Measurements from ENCODE around the gene PCDHGB7.
"Not testable (repeated sequence)": the region's sequence is repeated elsewhere in the genome, so short reads cannot be mapped to it uniquely, and the experiment has no call there.

PCDHGB7 gene

GRCh38 chr5:141417494-141418172, at the start of gene PCDHGB7:
Gene PCDHGB7 (plus strand): TSS chr5:141417677. CDS start chr5:141417860, 183 bp downstream.
- DNase-seq (ENCODE audit: low spot score): peak; percentile 78

DNA sequence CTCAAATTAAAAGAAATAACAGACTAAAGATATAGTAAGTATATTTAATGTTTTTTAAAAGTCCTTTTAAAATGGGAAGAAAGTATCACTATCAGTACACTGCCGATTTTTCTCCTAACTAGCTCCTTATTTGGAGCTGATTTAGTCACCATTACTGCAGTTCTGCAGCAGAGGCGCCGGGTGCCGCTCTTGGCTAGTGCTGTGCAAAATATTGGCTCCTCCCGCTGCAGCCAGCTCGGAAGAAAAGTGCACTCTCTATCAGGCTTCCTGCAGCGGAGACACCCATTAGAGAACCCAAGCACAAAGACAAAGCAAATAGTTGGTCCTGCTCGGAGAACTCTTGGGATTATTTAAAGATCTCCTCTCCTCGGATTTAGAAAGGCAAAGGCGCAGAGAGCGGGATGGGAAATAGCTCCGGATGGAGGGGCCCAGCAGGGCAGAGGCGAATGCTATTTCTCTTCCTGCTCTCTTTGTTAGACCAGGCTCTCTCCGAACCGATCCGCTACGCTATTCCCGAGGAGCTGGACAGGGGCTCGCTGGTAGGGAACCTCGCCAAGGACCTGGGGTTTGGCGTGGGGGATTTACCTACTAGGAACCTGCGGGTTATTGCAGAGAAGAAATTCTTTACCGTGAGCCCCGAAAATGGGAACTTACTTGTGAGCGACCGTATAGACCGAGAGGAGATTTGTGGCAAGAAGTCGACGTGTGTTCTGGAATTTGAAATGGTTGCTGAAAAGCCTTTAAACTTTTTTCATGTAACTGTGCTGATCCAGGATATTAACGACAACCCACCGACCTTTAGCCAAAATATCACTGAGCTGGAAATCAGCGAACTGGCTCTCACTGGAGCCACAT, 47.3 kb upstream of the PCDHGB7 start, which contains the start of gene PCDHGB3:
TSS of gene PCDHGB3 (plus strand) at position 249 of the 855 bp plus-strand sequence. CDS start at position 402, 153 bp downstream.
- peak; percentile 80 for DNase-seq (ENCODE audit: low spot score)

GRCh38 chr5:141371572-141372475, 45.7 kb upstream of the PCDHGB7 start:
- DNase-seq (ENCODE audit: low spot score): no peak

DNA sequence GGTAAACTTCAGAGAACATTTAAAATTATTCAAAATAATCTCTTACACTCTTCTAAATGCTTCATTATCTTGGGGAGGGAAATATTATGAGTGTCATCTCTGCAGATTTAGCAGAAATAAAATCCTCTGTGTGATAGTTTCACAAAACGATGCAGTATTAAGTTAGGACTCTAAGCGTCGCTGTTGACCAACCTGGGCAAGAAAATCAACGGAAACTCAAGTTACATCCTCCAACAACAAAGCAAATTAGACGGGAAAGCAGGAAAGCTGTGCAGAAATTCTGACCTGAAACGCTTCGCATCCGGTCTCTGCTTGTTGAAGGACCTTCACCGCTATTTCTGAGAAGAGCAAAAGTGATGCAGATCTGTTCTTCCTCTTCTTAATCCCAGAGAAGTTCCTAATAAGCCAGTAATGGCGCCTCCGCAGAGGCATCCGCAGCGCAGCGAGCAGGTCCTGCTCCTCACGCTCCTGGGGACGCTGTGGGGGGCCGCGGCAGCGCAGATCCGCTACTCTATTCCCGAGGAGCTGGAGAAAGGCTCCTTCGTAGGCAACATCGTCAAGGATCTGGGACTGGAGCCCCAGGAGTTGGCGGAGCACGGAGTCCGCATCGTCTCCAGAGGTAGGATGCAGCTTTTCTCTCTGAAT, 43.7 kb upstream of the PCDHGB7 start, which contains the start of gene PCDHGA6:
TSS of gene PCDHGA6 (plus strand) at position 219 of the 645 bp plus-strand sequence. CDS start at position 412, 193 bp downstream.
- DNase-seq (ENCODE audit: low spot score): peak; percentile 50

DNA sequence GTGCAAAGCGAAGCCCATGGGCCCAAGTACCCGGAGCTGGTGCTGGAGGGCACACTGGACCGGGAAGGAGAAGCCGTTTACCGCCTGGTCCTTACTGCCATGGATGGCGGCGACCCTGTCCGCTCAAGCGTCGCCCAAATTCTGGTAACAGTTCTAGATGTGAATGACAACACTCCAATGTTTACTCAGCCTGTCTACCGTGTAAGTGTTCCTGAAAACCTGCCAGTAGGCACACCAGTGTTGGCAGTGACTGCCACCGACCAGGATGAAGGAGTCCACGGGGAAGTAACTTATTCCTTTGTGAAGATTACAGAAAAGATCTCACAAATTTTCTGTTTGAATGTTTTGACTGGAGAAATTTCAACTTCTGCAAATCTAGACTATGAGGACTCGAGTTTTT, 42.9 kb upstream of the PCDHGB7 start:
- no peak for DNase-seq (ENCODE audit: low spot score)

GRCh38 chr5:141375444-141376155, 41.9 kb upstream of the PCDHGB7 start:
- not testable (repeated sequence) for DNase-seq (ENCODE audit: low spot score)

DNA sequence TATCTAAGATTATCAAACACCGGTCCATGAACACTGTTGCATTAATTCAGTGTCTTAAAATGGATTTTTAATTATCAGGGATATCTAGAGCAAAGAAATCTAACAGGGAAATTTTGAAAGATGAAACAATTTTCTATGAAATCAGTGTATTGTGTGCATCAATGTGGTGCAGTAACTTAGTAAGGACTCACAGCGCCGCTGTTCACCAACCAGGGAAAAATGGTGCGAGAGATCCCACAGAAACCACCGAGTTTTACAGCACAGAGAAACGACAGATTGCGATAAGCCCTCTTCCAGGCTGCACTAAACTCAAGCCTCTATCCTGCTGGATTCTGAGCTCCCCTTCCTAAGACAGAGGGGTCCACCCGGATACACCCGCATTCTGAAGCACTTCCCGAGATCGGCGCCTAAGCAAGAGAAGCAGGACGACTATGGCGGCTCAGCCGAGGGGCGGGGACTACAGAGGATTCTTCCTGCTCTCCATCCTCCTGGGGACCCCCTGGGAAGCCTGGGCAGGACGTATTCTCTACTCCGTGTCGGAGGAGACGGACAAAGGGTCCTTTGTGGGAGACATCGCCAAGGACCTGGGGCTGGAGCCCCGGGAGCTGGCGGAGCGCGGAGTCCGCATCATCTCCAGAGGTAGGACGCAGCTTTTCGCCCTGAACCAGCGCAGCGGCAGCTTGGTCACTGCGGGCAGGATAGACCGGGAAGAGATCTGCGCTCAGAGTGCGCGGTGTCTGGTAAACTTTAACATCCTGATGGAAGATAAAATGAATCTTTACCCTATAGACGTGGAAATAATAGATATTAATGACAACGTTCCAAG, 34.8 kb upstream of the PCDHGB7 start, which contains the start of gene PCDHGA7:
TSS of gene PCDHGA7 (plus strand) at position 274 of the 826 bp plus-strand sequence. CDS start at position 432, 158 bp downstream.
- DNase-seq (ENCODE audit: low spot score): peak; percentile 55

- DNase-seq (ENCODE audit: low spot score): no peak
Measured at GRCh38 chr5:141383345-141383744, 34.1 kb upstream of the PCDHGB7 start.

- no peak for DNase-seq (ENCODE audit: low spot score)
Measured at GRCh38 chr5:141384471-141385267, 32.8 kb upstream of the PCDHGB7 start.

GRCh38 chr5:141387557-141388311, 29.7 kb upstream of the PCDHGB7 start, which contains the start of gene PCDHGB4:
Gene PCDHGB4 (plus strand): TSS chr5:141387698. CDS start chr5:141387885, 187 bp downstream.
- peak; percentile 31 for DNase-seq (ENCODE audit: low spot score)

- DNase-seq (ENCODE audit: low spot score): no peak
Measured at GRCh38 chr5:141388661-141389060, 28.8 kb upstream of the PCDHGB7 start.

DNA sequence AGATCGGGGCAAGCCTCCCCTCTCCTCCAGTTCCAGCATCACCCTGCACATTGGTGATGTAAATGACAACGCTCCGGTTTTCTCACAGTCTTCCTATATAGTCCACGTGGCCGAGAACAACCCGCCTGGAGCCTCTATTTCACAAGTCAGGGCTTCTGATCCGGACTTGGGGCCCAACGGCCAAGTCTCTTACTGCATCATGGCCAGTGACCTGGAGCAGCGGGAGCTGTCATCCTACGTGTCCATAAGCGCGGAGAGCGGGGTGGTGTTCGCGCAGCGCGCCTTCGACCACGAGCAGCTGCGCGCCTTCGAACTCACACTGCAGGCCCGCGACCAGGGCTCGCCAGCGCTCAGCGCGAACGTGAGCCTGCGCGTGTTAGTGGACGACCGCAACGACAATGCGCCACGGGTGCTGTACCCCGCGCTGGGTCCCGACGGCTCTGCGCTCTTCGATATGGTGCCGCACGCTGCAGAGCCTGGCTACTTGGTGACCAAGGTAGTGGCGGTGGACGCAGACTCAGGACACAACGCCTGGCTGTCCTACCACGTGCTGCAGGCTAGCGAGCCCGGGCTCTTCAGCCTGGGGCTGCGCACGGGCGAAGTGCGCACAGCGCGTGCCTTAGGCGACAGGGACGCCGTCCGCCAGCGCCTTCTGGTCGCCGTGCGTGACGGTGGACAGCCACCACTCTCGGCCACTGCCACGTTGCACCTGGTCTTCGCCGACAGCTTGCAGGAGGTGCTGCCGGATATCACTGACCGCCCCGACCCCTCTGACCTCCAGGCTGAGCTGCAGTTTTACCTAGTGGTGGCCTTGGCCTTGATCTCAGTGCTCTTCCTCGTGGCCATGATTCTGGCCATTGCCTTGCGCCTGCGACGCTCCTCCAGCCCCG, 28.1 kb upstream of the PCDHGB7 start:
- DNase-seq (ENCODE audit: low spot score): no peak

DNA sequence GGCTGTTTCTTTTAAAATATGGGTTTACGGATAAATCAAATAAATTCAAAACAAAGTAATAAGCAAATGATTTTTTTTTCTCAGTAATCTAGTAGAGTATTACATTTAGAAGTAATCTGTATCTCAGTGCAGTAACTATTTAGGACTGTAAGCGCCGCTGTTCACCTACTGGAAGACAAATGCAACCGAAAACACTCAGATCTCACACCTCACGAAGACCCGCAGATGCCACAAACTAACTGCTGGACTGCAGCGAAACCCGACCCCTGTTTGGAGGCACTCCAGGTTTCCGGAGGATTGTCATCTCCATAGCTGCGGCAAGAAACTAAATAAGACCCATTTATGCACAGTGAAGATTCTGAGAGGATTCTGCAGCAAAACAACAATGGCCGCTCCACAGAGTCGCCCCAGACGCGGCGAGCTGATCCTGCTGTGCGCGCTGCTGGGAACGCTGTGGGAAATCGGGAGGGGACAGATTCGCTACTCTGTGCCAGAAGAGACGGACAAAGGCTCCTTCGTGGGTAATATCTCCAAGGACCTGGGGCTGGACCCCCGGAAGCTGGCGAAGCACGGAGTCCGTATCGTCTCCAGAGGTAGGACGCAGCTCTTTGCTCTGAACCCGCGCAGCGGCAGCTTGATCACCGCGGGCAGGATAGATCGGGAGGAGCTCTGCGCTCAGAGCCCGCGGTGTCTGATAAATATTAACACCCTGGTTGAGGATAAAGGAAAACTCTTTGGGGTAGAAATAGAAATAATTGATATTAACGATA, 24.9 kb upstream of the PCDHGB7 start, which contains the start of gene PCDHGA8:
TSS of gene PCDHGA8 (plus strand) at position 205 of the 770 bp plus-strand sequence. CDS start at position 386, 181 bp downstream.
- no peak for DNase-seq (ENCODE audit: low spot score)

- no peak for DNase-seq (ENCODE audit: low spot score)
Measured at GRCh38 chr5:141393267-141393666, 24.2 kb upstream of the PCDHGB7 start.

GRCh38 chr5:141394401-141395187, 22.9 kb upstream of the PCDHGB7 start:
- not testable (repeated sequence) for DNase-seq (ENCODE audit: low spot score)
